ENCODE data around the gene DPP9. TPM values are rescaled to one million over a fixed set of nuclear protein-coding genes. Genes with fewer than 3 reads are reported as not detected.

The DPP9 gene
- total RNA-seq, 1 experiment from 2014 or later, result 46.4 TPM

- Histone ChIP-seq H2BK5ac (ENCODE audit: insufficient read length, low read length) (no peak overlapping the region), H4K8ac (replicated peaks; ENCODE audit: insufficient read length, low read depth, low read length) (no peak overlapping the region), H3K4me2 (ENCODE audit: insufficient read depth, insufficient read length, low read length) (no peak overlapping the region), H3K14ac (ENCODE audit: insufficient read depth, low read length) (no peak overlapping the region; the same call in 1 of the 2 replicates), H2AFZ (ENCODE audit: low read length) (no peak overlapping the region), H3K4ac (ENCODE audit: low read depth, low read length) (no peak overlapping the region), H2BK20ac (ENCODE audit: low read depth, low read length, poor library complexity, severe bottlenecking) (no peak overlapping the region), H3K56ac (ENCODE audit: insufficient read length, low read depth, low read length) (no peak overlapping the region), H3T11ph (ENCODE audit: low read length) (no peak overlapping the region), H2BK15ac (ENCODE audit: low read depth, low read length) (no peak overlapping the region), H3K18ac (ENCODE audit: insufficient read length, low read depth, low read length) (no peak overlapping the region), H3K27me3 (ENCODE audit: insufficient read depth, low read length) (no peaks in the 10 kb centered on the region), H3K9ac (ENCODE audit: extremely low read depth, insufficient read length, low read length) (no peak overlapping the region), H3K27ac (ENCODE audit: insufficient read length, low read depth, low read length) (no peak overlapping the region), H3K23me2 (ENCODE audit: insufficient read length, low read depth, low read length, poor library complexity, severe bottlenecking) (no peaks in the 10 kb centered on the region), H4K5ac (ENCODE audit: insufficient read length, low read depth, low read length) (no peak overlapping the region), H4K20me1 (ENCODE audit: control insufficient read depth, insufficient read depth, insufficient read length) (no peaks in the 10 kb centered on the region), H3K4me1 (ENCODE audit: insufficient read depth, low read length) (no peaks in the 10 kb centered on the region), H2AK5ac (ENCODE audit: insufficient read length, low read length) (no peak overlapping the region), H3K79me2 (ENCODE audit: insufficient read depth, low read length) (no peaks in the 10 kb centered on the region), H3K79me1 (ENCODE audit: insufficient read depth, low read depth, low read length, poor library complexity, severe bottlenecking) (no peaks in the 10 kb centered on the region), H4K91ac (ENCODE audit: insufficient read length, low read depth, low read length) (no peak overlapping the region), H3K23ac (ENCODE audit: insufficient read length, low read depth, low read length) (no peak overlapping the region), H2BK12ac (ENCODE audit: insufficient read length, low read depth, low read length) (no peak overlapping the region), H3K9me3 (ENCODE audit: control insufficient read depth, low read depth, low read length) (no peaks in the 10 kb centered on the region), H2BK120ac (ENCODE audit: low read depth, low read length, poor library complexity, severe bottlenecking) (no peak overlapping the region)
- no peak for TF ChIP-seq CTCF (conservative IDR thresholded peaks at IDR 0.05)
- Mint-ChIP-seq H3K4me3 (no peak overlapping the region), H3K27ac (no peak overlapping the region), H3K27me3 (ENCODE audit: low read depth) (peaks cover 13% of the 10 kb centered on the region), H3K4me1 (no peaks in the 10 kb centered on the region), H3K9me3 (no peaks in the 10 kb centered on the region), H3K36me3 (ENCODE audit: insufficient read depth in 1 of 3, low read depth in 3 of 3) (no peaks in the 10 kb centered on the region)
- WGBS (ENCODE audit: extremely low coverage, insufficient read length, low lambda C conversion rate), result no CpG with 5 or more reads among the region's 9 CpGs
- no peak for DNase-seq
Observed at GRCh38 chr19:4748589-4748988, 24.9 kb upstream of the DPP9 start.
